Measurements from ENCODE around the gene TNFSF12.

- no peak for TF ChIP-seq GABPB1 (CRISPR knock-in tag; IDR thresholded peaks at IDR 0.05)
- TF ChIP-seq ZNF416 (CRISPR knock-in tag; IDR thresholded peaks at IDR 0.05): no peak
- TF ChIP-seq CTCF (IDR thresholded peaks at IDR 0.05): no peak
- no peak for TF ChIP-seq ZNF317 (CRISPR knock-in tag; IDR thresholded peaks at IDR 0.05; ENCODE audit: borderline replicate concordance, low read depth)
- TF ChIP-seq NR2C2 (CRISPR knock-in tag; IDR thresholded peaks at IDR 0.05): no peak
- no peak for TF ChIP-seq ZNF281 (CRISPR knock-in tag; IDR thresholded peaks at IDR 0.05)
- no peak for TF ChIP-seq MAX (CRISPR knock-in tag; IDR thresholded peaks at IDR 0.05)
These were observed 9.9 kb downstream of the TNFSF12 start, which contains the start of gene TNFSF13 for GRCh38 chr17:7558544-7559319.

All from WTC11 (cell line).